Activated CD4-positive, alpha-beta T cell treated with anti-CD3 and anti-CD28 coated beads, Interleukin-2, amount 50 U/mL, for 48 hours (primary cell): ENCODE results near the gene RNF115.
"Not testable (repeated sequence)": the region's sequence is repeated elsewhere in the genome, so short reads cannot be mapped to it uniquely, and the experiment has no call there.

ENCODE experiments used
- DNase-seq, 2 experiments: peaks; one replicate each; pipeline ENCODE4 v3.0.0-alpha.2; 2020

RNF115 gene

GRCh38 chr1:145826030-145826429, 2.1 kb upstream of the RNF115 start:
- no peak for DNase-seq

GRCh38 chr1:145824499-145824842, 576 bp upstream of the RNF115 start:
- no peak for DNase-seq

GRCh38 chr1:145822779-145823331, 1.0 kb downstream of the RNF115 start:
- DNase-seq = not testable (repeated sequence)

DNA sequence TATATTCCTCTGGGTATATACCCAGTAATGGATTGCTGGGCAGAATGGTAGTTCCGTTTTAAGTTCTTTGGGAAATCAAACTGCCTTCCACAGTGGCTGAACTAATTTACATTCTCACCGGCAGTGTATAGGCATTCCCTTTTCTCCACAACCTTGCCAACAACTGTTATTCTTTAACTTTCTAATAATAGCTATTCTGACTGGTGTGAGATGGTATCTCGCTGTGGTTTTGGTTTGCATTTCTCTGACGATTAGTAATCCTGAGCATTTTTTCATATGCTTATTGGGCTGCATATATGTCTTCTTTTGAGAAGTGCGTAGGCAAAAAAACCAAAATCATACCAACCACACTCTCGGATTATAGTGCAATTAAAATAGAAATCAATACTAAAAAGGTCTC, 5.8 kb downstream of the RNF115 start:
- DNase-seq = not testable (repeated sequence)

DNA sequence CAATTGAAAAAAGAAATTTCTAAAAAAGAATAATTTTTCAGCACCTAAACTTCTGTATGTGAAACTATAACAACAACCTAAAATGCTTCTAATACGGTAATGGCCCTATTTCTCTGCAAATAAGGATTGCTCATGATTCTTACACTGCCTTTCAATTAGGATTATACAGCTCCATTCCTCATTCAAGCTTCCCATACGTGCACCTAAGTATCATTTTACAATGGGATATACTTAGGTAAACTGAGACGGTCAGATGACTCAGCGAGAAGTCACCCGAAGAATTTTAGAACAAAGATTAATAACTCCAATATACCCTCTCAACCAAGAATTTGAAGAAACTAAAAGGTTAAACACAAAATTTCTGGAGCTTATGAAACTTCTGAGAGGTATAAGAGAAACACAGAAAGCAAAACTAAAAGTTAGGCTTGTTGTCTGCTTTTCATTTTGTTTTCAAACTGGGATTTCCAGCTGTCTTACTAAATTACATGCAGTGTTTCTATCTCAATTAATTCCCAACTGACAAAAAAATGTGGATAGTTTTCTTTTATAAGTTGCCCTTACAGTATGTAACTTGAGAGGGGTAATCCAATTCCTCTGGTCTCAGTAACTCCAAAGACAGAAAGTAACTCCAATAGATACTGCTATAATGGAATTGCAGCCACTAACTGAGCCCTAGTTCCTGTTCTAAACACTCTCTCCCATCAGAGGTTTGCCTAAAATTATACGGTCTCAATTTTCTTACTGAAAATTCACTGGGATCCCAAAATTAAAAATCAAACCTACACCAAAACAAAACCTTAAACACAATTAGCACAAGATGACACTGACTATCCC, 10.7 kb downstream of the RNF115 start:
- DNase-seq = not testable (repeated sequence)

DNA sequence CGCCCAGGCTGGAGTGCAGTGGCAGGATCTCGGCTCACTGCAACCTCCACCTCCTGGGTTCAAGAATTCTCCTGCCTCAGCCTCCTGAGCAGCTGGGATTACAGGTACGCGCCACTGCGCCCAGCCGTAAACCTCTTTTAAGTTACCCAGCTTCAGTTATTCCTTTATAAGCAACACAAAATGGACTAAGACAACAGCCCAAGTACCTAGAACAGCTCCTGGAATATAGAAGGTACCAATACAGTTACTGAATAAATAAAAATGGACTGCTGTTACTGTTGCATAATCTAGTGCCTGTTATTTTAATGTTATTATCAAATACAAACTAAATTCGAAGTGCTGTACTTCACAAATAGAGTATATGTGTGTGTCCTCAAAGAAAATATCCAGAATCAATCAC, 17.1 kb downstream of the RNF115 start:
- DNase-seq = no peak

- no peak for DNase-seq
Measured at GRCh38 chr1:145806408-145806807, 17.5 kb downstream of the RNF115 start.

DNA sequence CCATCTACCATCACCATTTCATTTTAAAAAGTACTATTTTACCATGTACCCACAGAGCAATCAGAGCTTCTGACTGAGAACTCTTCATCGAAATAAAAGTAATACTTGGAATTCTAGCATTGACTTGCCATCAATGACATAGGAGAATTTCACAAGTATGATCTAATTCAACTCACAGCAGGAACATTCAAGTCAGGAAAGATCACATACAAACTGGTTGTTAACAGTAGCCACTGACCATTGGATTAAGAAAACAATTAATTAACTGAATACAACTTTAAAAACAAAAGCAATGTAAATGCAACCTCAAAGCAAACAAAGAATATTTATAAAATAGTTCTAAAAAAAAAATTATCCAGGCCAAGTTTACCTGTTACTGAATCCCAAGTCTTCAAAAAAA, 18.8 kb downstream of the RNF115 start:
- no peak for DNase-seq

GRCh38 chr1:145804235-145805045, 19.5 kb downstream of the RNF115 start:
- no peak for DNase-seq

DNA sequence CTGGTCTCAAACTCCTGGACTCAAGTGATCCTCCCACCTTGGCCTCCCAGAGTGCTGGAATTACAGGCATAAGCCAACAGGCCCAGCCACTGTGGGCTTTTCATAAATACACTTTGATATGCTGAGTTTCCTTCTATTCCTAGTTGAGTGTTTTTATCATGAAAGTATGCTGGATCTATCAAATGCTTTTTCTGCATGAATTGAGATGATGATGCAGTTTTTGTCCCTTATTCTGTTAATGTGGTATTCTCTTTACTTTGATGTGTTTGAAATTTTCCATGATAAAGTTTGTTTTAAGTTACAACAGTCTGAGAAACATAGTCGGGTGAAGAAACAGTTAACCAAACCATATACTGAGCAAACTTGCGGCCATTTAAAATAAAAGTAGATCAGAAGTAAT, 24.1 kb downstream of the RNF115 start:
- DNase-seq = no peak

DNA sequence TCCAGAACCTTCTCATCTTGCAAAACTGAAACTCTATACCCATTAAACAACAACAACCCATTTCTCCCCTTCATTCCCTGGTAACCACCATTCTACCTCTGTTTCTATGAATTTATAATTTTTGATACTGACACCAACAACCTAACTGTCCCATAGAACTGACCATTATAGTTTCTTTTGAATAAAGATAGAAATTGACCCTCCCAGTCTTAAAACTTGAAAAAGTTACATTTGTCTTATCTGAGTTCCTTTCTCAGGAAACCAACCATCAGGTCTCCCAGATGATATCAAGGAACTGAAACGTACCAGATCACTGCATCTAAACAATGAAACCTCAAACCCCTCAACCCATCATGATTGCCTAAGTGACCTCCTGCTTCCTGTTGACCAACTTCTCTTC, 27.1 kb downstream of the RNF115 start:
- no peak for DNase-seq

GRCh38 chr1:145795257-145795881, 28.5 kb downstream of the RNF115 start:
- DNase-seq = no peak

- no peak for DNase-seq
Measured at GRCh38 chr1:145792484-145792883, 31.4 kb downstream of the RNF115 start.

DNA sequence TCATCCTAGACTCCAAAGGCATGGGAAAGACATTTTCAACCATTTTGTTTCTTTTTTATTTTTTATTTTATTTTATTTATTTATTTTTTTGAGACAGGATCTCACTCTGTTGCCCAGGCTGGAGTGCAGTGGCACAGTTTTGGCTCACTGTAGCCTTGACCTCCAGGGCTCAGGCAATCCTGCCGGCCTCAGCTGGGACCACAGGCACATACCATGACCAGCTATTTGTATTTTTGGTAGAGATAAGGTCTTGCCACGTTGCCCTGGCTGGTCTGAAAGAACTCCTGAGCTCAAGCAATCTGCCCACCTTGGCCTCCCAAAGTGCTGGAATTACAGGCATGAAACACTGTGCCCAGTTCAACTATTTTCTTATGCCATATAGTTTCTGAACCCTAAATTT, 32.0 kb downstream of the RNF115 start:
- not testable (repeated sequence) for DNase-seq

- DNase-seq = no peak
Measured at GRCh38 chr1:145788580-145788979, 35.3 kb downstream of the RNF115 start.

- DNase-seq = no peak
Measured at GRCh38 chr1:145786271-145786670, 37.6 kb downstream of the RNF115 start.

DNA sequence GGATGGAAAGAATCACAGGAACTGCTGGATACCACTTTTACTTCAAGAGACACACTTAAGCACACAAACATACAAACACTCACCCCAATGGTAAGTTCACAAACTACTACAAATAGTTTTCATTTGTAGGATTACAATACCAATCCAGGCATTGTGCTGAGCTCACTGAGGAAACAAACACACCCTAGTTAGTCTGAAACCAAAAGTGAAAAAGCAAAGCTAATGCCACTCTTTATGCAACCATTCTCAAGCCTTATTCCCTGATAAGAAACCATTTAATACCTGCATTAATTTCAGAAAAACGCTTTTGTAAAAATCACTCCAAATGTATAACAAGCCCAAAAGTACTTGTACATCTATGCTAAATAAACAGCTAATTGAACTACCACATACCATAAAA, 38.3 kb downstream of the RNF115 start:
- no peak for DNase-seq

DNA sequence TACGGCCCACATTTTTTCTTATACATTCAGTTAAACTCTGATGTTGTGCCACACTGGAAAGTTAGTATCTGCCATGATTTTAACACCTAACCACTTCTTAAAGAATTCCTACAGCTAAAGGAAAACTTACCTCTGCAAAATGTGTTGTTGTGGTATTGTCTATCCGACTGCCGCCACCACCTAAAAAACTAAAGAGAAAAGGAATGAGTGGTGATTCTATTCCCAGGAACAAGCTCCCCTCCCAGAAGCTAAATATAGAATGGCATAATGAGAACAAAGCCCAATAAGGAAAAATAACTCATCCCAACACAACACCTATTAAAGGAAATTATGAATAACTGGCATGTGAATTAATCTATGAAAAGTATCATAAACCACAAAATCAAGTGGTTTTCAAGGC, 39.5 kb downstream of the RNF115 start:
- DNase-seq = no peak

DNA sequence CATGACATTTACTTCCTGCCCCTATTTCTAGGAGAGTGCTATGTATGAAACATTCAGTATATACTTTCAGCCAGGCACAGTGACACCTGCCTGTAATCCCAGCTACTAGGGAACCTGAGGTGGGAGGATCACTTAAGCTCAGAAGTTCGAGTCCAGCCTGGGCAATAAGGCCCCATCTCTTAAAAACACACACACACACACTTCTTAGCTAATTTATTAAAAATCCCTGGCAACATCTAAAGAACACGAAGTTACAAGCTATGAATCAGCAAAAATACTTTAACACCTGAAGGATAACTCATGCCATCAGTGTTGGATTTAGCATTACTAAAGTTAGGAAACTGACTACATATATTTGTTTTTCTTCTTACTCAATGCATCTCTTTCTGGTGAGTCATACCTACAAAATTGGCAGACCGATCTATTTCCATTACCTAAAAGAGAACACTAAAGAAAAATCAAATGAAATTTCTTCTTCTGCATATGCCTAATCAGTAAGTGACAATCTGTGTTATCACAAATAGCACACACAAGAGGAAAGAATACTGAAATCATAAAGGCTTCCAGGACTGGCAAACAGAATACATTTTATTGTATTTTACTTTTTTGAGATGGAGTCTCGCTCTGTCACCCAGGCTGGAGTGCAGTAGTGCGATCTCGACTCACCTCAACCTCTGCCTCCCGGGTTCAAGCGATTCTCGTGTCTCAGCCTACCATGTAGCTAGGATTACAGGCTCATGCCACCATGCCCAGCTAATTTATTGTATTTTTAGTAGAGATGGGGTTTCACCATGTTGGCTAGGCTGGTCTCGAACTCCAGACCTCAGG, 41.4 kb downstream of the RNF115 start:
- DNase-seq = no peak

GRCh38 chr1:145778146-145778540, 45.8 kb downstream of the RNF115 start:
- no peak for DNase-seq

DNA sequence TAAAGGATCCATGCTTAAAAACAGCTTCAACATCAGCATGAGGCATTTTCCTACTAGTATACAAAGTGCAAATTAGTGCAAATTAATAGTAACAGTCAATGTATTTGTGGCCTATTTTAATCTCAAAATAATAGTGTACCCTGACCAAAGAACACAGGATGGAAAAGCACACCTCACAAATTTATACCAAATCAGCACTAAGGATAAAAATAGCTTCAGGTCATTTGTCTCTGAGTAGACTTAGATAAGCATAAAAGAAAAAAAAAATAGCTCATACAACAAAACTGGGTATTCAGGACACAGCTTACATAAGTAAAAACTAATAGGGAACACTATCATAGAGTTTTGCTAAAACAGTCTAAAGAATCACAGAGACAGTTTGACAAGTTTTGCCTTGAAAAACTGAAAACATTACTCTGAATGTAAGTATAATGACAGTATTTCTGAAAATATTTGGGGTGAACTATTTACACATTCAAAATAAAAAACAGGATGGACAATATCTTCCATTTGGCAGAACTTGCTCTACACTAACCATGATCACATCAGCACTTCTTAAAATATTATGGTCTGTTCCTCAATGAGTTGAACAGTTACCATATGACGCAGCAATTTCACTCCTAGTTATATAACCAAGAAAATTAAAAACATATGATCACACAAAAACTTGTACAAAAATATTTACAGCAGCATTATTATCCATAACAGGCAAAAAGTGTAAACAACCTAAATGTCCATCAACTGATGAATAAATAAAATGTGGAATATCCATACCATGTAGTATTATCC, 46.3 kb downstream of the RNF115 start:
- no peak for DNase-seq

GRCh38 chr1:145773423-145773822, 50.5 kb downstream of the RNF115 start:
- no peak for DNase-seq
